ENCODE measurements around the gene TMEM135.

Gene TMEM135

GRCh38 chr11:87194985-87195820 lies 157.5 kb downstream of the TMEM135 start:
- DNase-seq (ENCODE audit: low read depth, low spot score) = no peak

GRCh38 chr11:87198266-87198881 lies 160.6 kb downstream of the TMEM135 start:
- DNase-seq (ENCODE audit: low read depth, low spot score) = no peak

GRCh38 chr11:87201376-87201775 lies 163.6 kb downstream of the TMEM135 start:
- no peak for DNase-seq (ENCODE audit: low read depth, low spot score)

DNA sequence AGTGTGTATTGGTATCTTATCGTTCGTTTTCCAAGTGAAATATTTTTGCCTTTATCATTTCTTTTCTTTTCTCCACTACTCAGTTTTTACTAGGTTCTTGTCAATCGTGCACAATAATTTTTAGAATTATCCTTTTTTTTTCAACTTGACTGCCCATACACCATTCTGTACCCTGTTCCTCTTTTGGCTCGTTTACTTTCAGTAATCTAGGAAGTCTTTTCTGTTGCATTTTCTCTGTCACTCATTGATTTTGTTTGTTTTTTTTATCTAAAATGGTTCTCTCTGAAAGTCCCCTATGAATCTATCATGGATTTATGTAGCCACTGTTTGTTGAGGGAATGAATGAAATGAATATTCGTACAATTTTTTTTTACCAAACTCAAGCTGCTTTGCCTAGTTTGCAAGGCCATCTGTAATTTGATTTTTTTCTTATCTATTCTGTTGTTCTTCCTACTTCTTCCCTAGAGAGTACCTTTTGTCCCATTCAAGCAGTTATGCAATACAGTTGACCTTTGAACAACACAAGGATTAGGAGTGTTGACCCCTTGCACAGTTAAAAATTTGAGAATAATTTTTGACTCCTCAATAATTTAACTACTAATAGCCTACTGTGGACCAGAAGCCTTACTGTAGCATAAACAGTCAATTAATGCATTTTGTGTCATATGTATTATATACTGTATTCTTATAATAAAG lies 166.3 kb downstream of the TMEM135 start:
- no peak for DNase-seq (ENCODE audit: low read depth, low spot score)

DNA sequence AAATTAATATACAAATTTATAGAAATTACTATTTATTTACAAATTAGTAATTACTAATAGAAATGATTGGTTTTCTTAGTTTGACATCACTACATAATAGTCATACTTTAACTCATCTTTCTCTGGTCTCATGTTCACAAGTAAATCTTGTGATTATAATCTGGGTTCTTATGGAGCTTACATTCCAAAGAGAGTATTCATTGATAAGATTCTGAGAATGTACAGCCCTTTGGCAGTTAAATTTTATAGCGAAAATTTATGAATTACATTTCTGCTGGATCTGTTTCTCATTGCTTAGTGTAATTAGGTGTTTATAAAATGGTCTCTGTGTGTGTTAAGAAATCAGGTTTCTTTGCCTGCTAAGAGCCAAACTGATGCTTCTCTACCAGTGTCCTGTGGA lies 175.2 kb downstream of the TMEM135 start:
- DNase-seq (ENCODE audit: low read depth, low spot score) = no peak

DNA sequence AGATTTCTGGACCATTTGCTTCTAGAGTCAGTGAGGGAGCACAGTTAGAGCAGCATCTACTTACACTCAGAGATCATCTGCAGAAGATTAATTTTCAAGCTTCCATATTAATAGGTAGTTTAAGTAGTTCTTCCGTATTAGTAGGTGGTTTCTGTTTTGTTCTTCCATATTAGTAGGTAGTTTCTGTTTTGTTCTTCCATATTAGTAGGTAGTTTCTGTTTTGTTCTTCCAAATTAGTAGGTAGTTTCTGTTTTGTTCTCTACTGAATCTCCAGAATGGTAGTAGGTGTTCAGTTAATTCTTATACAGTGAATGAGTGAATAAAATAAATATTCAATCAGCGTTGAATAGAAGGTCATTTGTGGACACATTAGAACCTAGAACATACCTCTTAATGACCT lies 175.7 kb downstream of the TMEM135 start:
- no peak for DNase-seq (ENCODE audit: low read depth, low spot score)

DNA sequence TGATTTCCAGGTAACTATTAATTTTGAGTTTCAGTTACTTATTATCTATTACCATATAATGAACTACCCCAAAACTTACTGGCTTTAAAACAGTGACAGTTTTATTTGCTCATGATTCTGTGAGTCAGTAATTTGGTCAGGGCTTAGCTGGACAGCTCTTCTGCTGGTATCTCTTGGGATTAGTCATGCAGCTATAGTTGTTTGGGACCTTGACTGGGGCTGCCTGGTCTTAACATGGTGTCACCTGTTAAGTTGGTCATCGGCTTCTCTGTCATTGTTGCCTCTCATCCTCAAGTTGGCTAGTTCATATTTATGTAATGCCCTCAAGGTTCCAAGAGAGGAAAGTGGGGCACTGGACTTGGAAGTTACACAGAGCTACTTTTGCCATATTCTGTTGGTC lies 177.5 kb downstream of the TMEM135 start:
- no peak for DNase-seq (ENCODE audit: low read depth, low spot score)

- DNase-seq (ENCODE audit: low read depth, low spot score) = no peak
These were observed 181.5 kb downstream of the TMEM135 start for GRCh38 chr11:87219266-87219665.

DNA sequence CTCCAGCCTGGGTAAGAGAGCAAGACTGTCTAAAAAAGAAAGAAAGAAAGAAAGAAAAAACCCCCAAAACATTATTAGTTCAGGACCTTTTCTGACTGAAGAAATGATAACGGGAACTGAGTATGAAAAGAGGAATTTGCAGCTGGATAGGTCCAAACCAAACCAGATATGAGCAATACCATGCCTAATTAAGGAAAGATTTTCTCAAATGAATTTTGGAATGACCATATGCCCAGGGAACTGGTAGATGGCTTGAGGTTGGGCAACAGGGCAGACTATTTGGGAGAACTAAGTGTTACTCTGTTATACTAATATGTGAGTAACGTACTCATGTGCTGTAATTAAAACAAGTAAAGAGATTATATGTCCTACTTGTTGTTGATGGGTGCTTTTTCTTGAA lies 186.1 kb downstream of the TMEM135 start:
- DNase-seq (ENCODE audit: low read depth, low spot score) = no peak

GRCh38 chr11:87224486-87224885 lies 186.8 kb downstream of the TMEM135 start:
- no peak for DNase-seq (ENCODE audit: low read depth, low spot score)

- DNase-seq (ENCODE audit: low read depth, low spot score) = no peak
These were observed 191.1 kb downstream of the TMEM135 start for GRCh38 chr11:87228820-87229219.

DNA sequence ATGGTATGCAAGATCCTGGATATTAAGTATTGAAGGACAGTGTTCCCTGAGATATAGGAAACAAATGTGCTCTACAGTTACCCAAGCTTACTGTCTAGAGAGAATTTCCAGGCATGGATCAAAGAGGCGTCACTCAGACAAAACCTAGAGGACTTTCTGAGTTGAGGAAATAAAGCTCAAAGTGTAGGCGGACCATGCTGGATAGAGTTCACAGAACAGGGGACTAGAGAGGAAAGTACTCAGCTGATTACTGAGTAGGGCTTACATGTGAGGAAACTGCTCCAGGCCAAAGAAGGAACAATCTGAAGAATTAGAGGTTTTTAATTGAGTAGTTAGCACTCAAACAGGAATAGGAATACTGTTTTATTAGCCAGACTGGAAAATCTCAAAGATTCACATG lies 193.3 kb downstream of the TMEM135 start:
- DNase-seq (ENCODE audit: low read depth, low spot score) = no peak

DNA sequence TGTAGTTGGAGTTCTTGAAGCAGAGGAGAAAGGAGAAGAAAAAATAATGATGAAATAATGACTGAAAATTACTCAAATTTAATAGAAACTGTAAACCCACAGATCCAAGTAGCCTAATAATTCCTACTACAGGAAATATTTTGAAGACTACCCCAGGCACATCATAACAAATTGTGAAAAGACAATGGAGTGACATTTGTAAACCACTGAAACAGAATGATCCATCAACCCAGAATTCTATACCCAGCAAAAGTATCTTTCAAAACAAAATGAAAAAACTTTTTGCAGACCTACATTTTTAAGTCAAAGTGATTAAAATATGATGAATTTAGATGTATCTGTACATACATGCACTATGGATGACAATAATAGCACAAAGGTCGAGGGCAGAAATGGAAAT lies 194.6 kb downstream of the TMEM135 start:
- DNase-seq (ENCODE audit: low read depth, low spot score) = no peak

- DNase-seq (ENCODE audit: low read depth, low spot score) = no peak
These were observed 197.6 kb downstream of the TMEM135 start for GRCh38 chr11:87235366-87235765.

GRCh38 chr11:87236368-87236767 lies 198.6 kb downstream of the TMEM135 start:
- DNase-seq (ENCODE audit: low read depth, low spot score) = no peak

GRCh38 chr11:87239001-87239400 lies 201.3 kb downstream of the TMEM135 start:
- no peak for DNase-seq (ENCODE audit: low read depth, low spot score)

DNA sequence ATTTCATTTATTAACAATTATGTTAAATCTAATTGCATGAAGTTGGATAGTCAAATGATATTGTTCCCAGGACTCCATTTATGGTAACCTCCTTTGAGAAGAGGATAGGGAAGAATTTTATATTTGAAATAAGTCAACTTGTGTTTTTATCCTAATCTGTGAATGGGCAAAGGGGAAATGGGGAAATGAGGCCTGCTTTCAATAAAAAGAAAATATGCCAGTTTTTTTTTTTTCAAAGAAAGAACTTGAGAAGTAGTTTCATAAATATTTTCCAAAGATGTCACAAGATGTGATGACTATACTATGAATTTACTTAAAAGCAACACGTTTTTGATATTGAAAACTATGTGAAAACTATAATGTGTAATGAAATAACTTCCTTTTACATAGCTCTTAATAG lies 201.8 kb downstream of the TMEM135 start:
- no peak for DNase-seq (ENCODE audit: low read depth, low spot score)

DNA sequence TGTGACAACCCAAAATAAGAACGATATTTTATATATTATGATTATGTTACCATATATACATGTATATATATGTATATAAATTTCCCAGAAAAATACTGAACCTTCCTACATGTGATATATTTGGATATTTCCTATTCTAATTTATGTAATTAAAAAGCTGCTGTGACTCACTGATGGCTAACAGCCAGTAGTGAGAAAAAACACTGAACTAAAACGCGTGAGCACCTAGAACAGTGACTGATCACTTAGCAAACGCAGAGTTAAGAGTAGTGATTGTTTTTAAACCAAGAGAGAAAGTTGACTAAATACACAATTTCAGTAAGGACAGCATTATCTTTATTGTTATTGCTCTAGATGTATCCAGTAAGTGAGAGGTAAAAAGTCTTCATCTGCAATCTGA lies 213.8 kb downstream of the TMEM135 start:
- DNase-seq (ENCODE audit: low read depth, low spot score) = no peak

GRCh38 chr11:87252869-87253268 lies 215.1 kb downstream of the TMEM135 start:
- DNase-seq (ENCODE audit: low read depth, low spot score) = no peak

- DNase-seq (ENCODE audit: low read depth, low spot score) = no peak
These were observed 216.8 kb downstream of the TMEM135 start for GRCh38 chr11:87254562-87254961.

- DNase-seq (ENCODE audit: low read depth, low spot score) = no peak
These were observed 217.9 kb downstream of the TMEM135 start for GRCh38 chr11:87255589-87255988.

DNA sequence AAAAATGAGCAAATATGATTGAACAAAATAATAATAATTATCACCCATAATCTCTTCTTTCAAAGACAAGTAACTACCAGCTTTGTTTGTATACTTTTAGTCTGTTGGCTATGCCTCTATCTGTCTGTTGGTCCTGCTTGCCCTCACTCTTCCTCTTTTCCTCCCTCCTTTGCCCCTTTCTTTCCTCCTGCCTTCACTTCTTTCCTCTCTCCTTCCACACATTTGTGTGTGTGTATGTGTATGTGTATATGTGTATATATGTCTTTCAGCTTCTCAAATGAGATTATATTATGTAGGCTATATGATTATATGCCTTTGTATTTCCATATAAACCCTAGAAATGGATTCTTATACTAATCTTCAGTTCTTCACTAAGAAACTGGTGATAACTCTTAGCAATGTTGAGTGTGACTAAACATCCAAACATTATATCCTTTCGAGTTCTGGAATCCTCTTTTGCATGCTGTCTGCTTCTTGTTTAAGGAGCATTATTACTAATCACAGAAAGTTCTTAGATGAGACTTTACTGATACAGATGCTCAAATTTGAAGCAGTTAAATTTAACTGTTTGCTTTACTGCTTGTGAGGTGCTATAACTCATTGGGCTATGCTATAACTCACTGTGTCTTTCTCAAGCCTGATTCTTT lies 219.1 kb downstream of the TMEM135 start:
- no peak for DNase-seq (ENCODE audit: low read depth, low spot score)

Measured in activated naive CD8-positive, alpha-beta T cell treated with anti-CD3 and anti-CD28 coated beads, Interleukin-2, amount 50 U/mL, for 16 hours (primary cell).